Duodenal mucosa (tissue), 2 donors: ENCODE data around the gene PPP1R1C.

ENCODE experiments used
- H3K27ac ChIP-seq: one replicate; pipeline ENCODE4 v1.7.0; 2013; ENCODE audit warnings: low read depth, low read length
- H3K27me3 ChIP-seq, 2 donors: one replicate each; pipeline ENCODE4 v1.7.0; 2013; ENCODE audit warnings: low read length in 2 of 2, control low read depth in 1 of 2; ENCODE audit not compliant: insufficient read depth in 2 of 2, control insufficient read depth in 1 of 2
- H3K36me3 ChIP-seq, 2 donors: one replicate each; pipeline ENCODE4 v1.7.0; 2013; ENCODE audit warnings: low read length in 2 of 2, control low read depth in 1 of 2; ENCODE audit not compliant: insufficient read depth in 2 of 2, control insufficient read depth in 1 of 2
- H3K4me1 ChIP-seq, 2 donors: one replicate each; pipeline ENCODE4 v1.7.0; 2013; ENCODE audit warnings: low read length in 2 of 2, control low read depth in 1 of 2; ENCODE audit not compliant: insufficient read depth in 2 of 2, control insufficient read depth in 1 of 2
- H3K4me3 ChIP-seq, 2 donors: one replicate each; pipeline ENCODE4 v1.7.0; 2013; ENCODE audit warnings: low read length in 2 of 2, low read depth in 1 of 2
- H3K9ac ChIP-seq, 2 donors: one replicate each; pipeline ENCODE4 v1.7.0; 2013; ENCODE audit warnings: low read length in 2 of 2, low read depth in 1 of 2
- H3K9me3 ChIP-seq, 2 donors: one replicate each; pipeline ENCODE4 v1.7.0; 2013; ENCODE audit warnings: low read length in 2 of 2, control low read depth in 1 of 2; ENCODE audit not compliant: control insufficient read depth in 1 of 2

The PPP1R1C gene

DNA sequence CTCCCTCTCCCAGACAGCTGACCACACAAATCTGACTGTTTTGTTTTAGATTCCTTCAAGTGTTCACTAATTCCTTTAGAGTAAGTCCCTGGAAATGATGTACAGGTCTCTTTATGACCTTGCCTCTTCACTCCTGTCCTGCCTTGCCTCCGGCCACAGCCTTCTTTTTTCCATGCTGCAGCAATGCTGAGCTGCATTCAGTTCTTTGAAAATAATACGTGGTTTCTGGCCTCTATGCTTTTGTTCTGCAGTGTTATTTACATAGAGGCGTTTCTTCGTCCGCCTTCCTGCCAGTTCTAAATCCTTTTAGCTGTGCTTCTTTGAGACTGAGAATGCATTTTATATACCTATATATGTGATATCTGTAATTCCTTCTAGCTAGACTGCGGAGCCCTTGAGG is 87.2 kb downstream of the PPP1R1C start:
- no peak overlapping the region for H3K27ac ChIP-seq
- no peak overlapping the region for H3K4me3 ChIP-seq
- no peak overlapping the region for H3K9ac ChIP-seq
- no peaks in the 10 kb centered on the region for H3K27me3 ChIP-seq
- no peaks in the 10 kb centered on the region for H3K36me3 ChIP-seq
- H3K4me1 ChIP-seq = peaks cover 0 to 13% of the 10 kb centered on the region in 2 donors
- H3K9me3 ChIP-seq = no peaks in the 10 kb centered on the region

DNA sequence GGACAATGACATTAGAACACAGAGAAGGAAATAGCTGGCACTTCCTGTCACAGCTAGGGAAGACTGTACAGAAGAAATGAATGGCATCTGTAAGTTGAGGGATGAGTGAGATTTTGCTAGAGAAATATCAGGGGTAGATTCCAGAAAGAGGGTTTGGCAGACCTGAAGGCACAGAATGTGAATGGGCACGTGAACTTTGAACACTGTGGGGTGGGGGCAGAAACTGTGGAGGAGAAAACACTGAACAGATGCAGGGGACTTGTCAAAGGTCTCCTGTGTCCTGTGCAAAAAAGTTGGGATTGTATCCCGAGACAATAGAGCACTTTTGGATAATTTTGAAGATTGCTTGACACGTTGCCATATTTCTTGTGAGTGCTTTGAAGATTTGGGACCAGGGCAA is 88.0 kb downstream of the PPP1R1C start:
- Histone ChIP-seq H3K9me3 (no peaks in the 10 kb centered on the region), H3K27me3 (no peaks in the 10 kb centered on the region), H3K36me3 (no peaks in the 10 kb centered on the region), H3K4me3 (no peak overlapping the region), H3K27ac (no peak overlapping the region), H3K4me1 (peaks cover 0 to 16% of the 10 kb centered on the region in 2 donors), H3K9ac (no peak overlapping the region)

GRCh38 chr2:182077023-182077422 is 91.4 kb downstream of the PPP1R1C start:
- H3K27me3 ChIP-seq = no peaks in the 10 kb centered on the region
- H3K4me3 ChIP-seq = no peak overlapping the region
- no peak overlapping the region for H3K9ac ChIP-seq
- no peak overlapping the region for H3K27ac ChIP-seq
- H3K36me3 ChIP-seq = no peaks in the 10 kb centered on the region
- H3K4me1 ChIP-seq = peaks cover 0 to 17% of the 10 kb centered on the region in 2 donors
- H3K9me3 ChIP-seq = no peaks in the 10 kb centered on the region

GRCh38 chr2:182077448-182078142 is 91.9 kb downstream of the PPP1R1C start:
- no peaks in the 10 kb centered on the region for H3K36me3 ChIP-seq
- no peaks in the 10 kb centered on the region for H3K9me3 ChIP-seq
- no peak overlapping the region for H3K9ac ChIP-seq
- H3K4me1 ChIP-seq = peaks cover 0 to 17% of the 10 kb centered on the region in 2 donors
- H3K4me3 ChIP-seq = peak overlapping the region in 1 of 2 donors; percentile 29
- H3K27me3 ChIP-seq = no peaks in the 10 kb centered on the region
- H3K27ac ChIP-seq = no peak overlapping the region

DNA sequence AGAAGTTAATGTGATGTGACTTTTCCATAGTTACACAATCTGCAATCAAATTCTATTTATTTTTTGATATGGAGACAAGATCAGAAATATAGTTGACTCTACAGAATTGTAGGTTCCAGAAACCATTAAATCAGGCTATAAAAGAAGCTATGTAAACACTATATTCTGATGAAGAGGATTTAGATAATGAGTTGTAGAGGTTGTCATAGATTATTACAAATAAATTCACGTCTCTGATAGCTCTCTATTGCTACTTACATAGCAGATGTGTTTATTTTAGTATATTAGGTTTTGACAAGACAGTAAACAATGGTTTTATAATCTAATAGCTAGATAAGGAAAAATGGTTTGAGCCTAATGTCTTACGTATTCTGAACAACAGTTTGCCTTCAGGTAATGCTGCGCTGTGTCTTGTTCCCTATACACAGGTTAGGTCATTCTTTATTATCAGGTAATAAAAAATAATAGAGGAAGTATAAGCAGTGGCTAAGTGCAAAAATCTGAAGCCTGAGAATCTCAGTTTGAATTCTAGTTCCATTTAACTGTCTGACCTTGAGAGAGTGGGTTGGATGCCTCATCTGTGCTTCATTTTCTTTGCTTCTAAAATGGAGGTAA is 93.4 kb downstream of the PPP1R1C start:
- Histone ChIP-seq H3K4me1 (peaks cover 0 to 17% of the 10 kb centered on the region in 2 donors), H3K9ac (no peak overlapping the region), H3K9me3 (no peaks in the 10 kb centered on the region), H3K27ac (no peak overlapping the region), H3K27me3 (no peaks in the 10 kb centered on the region), H3K4me3 (no peak overlapping the region), H3K36me3 (no peaks in the 10 kb centered on the region)

DNA sequence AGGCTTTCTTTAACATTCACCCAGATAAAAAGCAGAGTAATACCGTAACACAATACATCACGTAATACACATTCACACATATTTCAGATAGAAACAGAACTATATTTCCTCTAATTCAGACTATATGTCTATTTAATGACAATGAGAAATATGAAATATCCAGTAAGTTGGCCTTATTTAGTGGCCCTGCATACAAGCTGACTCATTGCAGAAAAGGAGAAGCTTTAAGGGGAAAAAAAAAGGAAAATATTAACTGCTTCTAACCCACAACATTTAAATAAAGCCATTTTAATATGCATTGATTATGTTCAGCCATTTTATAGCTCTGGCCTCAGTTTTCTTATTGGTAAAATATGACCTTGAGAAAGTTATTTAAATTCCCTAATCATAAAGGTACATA is 94.8 kb downstream of the PPP1R1C start:
- H3K9ac ChIP-seq = no peak overlapping the region
- H3K27ac ChIP-seq = no peak overlapping the region
- peaks cover 0 to 17% of the 10 kb centered on the region in 2 donors for H3K4me1 ChIP-seq
- no peaks in the 10 kb centered on the region for H3K27me3 ChIP-seq
- no peaks in the 10 kb centered on the region for H3K36me3 ChIP-seq
- H3K9me3 ChIP-seq = no peaks in the 10 kb centered on the region
- no peak overlapping the region for H3K4me3 ChIP-seq

GRCh38 chr2:182081602-182082260 is 96.1 kb downstream of the PPP1R1C start:
- no peak overlapping the region for H3K9ac ChIP-seq
- H3K4me3 ChIP-seq = no peak overlapping the region
- no peaks in the 10 kb centered on the region for H3K27me3 ChIP-seq
- H3K27ac ChIP-seq = no peak overlapping the region
- no peaks in the 10 kb centered on the region for H3K9me3 ChIP-seq
- peaks cover 0 to 17% of the 10 kb centered on the region in 2 donors for H3K4me1 ChIP-seq
- H3K36me3 ChIP-seq = no peaks in the 10 kb centered on the region

DNA sequence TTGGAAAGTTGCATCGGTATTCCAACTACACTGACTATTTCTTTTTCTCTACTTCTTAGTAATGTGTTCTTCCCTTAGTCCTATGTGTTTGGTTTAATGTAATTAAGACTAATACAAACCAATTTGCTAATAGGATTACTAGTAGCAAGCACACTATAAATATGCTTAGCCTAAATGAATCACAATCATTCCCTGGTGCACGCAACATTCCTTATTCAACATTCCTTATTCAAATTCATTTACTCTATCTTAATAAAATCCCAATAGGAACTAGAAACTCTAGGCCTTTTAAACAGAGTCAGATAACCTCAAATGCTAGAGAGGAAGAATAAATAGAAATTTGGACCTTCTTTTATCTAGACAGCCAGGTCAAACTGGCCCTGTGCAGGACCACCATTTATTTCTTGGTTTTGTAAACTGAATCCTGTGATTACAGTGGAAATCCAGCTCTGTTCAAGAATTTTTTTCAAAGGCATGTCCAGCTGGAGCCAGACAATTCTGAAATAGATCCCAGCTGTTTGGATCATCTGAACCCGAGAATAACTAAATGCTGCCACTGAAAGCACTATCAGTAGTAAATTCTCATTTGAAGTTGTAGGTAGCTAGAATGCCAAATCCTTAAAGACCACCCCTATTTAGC is 103.1 kb downstream of the PPP1R1C start:
- H3K9me3 ChIP-seq = no peaks in the 10 kb centered on the region
- no peak overlapping the region for H3K4me3 ChIP-seq
- no peaks in the 10 kb centered on the region for H3K36me3 ChIP-seq
- no peak overlapping the region for H3K9ac ChIP-seq
- no peaks in the 10 kb centered on the region for H3K27me3 ChIP-seq
- no peaks in the 10 kb centered on the region for H3K4me1 ChIP-seq
- no peak overlapping the region for H3K27ac ChIP-seq

- Histone ChIP-seq H3K9me3 (no peaks in the 10 kb centered on the region), H3K27me3 (no peaks in the 10 kb centered on the region), H3K4me1 (no peaks in the 10 kb centered on the region), H3K27ac (no peak overlapping the region), H3K9ac (no peak overlapping the region), H3K4me3 (no peak overlapping the region), H3K36me3 (no peaks in the 10 kb centered on the region)
These were observed 104.8 kb downstream of the PPP1R1C start for GRCh38 chr2:182090486-182090885.

DNA sequence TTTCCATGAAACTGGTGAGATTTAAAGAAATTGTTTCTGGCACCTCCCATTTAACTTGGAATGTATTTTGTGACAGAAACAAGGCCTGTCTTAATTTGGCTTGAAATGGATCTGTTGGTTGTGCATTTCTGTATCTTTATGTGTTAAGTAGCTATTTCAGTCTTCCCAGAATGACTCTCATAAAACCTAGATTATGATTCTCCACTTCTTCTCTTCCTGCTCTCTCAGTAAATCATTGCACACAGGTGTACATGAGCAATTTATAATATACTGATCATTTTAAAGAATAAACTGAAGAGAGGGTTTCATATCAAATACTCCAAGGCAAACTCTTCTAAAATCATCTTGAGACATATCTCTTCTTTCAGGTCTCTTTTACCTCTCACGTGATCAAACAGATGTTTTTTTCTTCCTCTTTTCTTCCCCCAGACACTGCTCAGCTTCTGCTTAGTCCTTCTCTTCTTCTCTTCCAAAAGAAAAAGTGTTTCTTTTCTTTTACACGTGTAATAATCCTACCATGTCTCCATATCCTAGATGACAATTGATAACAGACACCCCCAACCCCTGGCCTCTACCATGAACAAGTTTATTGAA is 112.0 kb downstream of the PPP1R1C start:
- no peaks in the 10 kb centered on the region for H3K36me3 ChIP-seq
- no peaks in the 10 kb centered on the region for H3K27me3 ChIP-seq
- H3K4me3 ChIP-seq = no peak overlapping the region
- H3K27ac ChIP-seq = no peak overlapping the region
- H3K9ac ChIP-seq = no peak overlapping the region
- no peaks in the 10 kb centered on the region for H3K9me3 ChIP-seq
- H3K4me1 ChIP-seq = no peaks in the 10 kb centered on the region
